Adrenal gland (tissue), 12 donors: ENCODE data around the gene RPL13. TPM values are rescaled to one million over a fixed set of nuclear protein-coding genes. Genes with fewer than 3 reads are reported as not detected.

Source experiments
- DNase-seq, 7 donors: peaks; one replicate each; pipeline ENCODE4 v3.0.0-alpha.2; 2019 to 2020
- H3K27ac ChIP-seq, 5 donors: fragments of 200-600 bp; sonication (generic) in 4 of 5; 1 replicate in 3 of 5; 2 replicates in 2 of 5; pipeline versions ENCODE4 v1.5.1 to v1.8.0; 2016 to 2020; ENCODE audit warnings: mild to moderate bottlenecking in 1 of 5
- H3K27me3 ChIP-seq: fragments of 200-600 bp; 2 replicates; pipeline ENCODE4 v1.8.0; 2021
- H3K36me3 ChIP-seq, 2 donors: fragments of 200-600 bp; replicated peaks in 1 of 2; 1 replicate in 1 of 2; 2 replicates in 1 of 2; pipeline versions ENCODE4 v1.5.1 to v1.8.0; 2018 to 2022
- H3K4me1 ChIP-seq, 2 donors: fragments of 200-600 bp; replicated peaks in 1 of 2; 1 replicate in 1 of 2; 2 replicates in 1 of 2; pipeline versions ENCODE4 v1.5.1 to v1.8.0; 2018 to 2021
- H3K4me3 ChIP-seq, 4 donors: fragments of 200-600 bp; sonication (generic) in 3 of 4; one replicate each; pipeline ENCODE4 v1.5.1; 2016 to 2018
- H3K9me3 ChIP-seq, 3 donors: fragments of 200-600 bp; sonication (generic) in 1 of 3; replicated peaks in 1 of 3; 1 replicate in 2 of 3; 2 replicates in 1 of 3; pipeline versions ENCODE4 v1.5.1 to v1.8.0; 2016 to 2021
- CTCF ChIP-seq, 6 experiments: fragments of 450-650 bp in 4 of 6; fragments of 200-600 bp in 2 of 6; sonication (generic) in 1 of 6; IDR thresholded peaks; 1 replicate in 5 of 6; 2 replicates in 1 of 6; pipeline versions ENCODE4 v1.5.1 to v1.8.0; 2016 to 2021; ENCODE audit warnings: antibody characterized with exemption in 6 of 6, mild to moderate bottlenecking in 2 of 6, moderate library complexity in 1 of 6
- POLR2A ChIP-seq, 2 donors: fragments of 450-650 bp; IDR thresholded peaks; one replicate each; pipeline ENCODE4 v1.6.1; 2017; ENCODE audit warnings: antibody characterized with exemption in 2 of 2, mild to moderate bottlenecking in 2 of 2, moderate library complexity in 1 of 2
- WGBS, 4 donors: extraction: QIAGEN DNeasy Blood & Tissue Kit in 2 of 4; methylation state at CpG; one replicate each; pipeline versions ENCODE4 v1.1.5 to v1.1.7; 2013 to 2017; 5-methylcytosine and 5-hydroxymethylcytosine counted together
- intact Hi-C, 2 donors: fragments of 100-400 bp; cut with DNase I; formaldehyde crosslinking; loops; one replicate each; pipeline versions ENCODE4 v1.14.1 to v1.15.0; 2022 to 2023
- polyA plus RNA-seq, 3 donors: library from polyadenylated mRNA; stranded (reverse); fragments of 200-250 nt in 2 of 3; fragments of 350-450 nt in 1 of 3; fragmentation: Illumina TruSeq in 1 of 3; extraction: RNeasy Lipid Tissue Mini Kit (QIAGEN cat#74804) in 1 of 3; gene quantifications; one replicate each; pipeline ENCODE4 v1.2.3, GENCODE V29; 2013 to 2014
- total RNA-seq, 9 donors: library from RNA; depleted of rRNA in 4 of 9; stranded (reverse); fragments of >200 nt in 4 of 9; fragments of 120-200 nt in 1 of 9; fragmentation: NEBNext Ultra II Directional in 1 of 9; extraction: Animal tissue kit (Norgen Biotek cat#: 25700) in 1 of 9; gene quantifications; one replicate each; pipeline versions ENCODE4 v1.1.0 to v1.2.4, GENCODE V29; 2013 to 2023
- donor health status: healthy with polysubstance abuse.
- donor health status: Bipolar disorder and iron deficiency.
- donor health status: DM: yes; HTN: yes; CAD: no.
- donor health status: DM: no; HTN: no; CAD: no.
- donor health status: DM: no; HTN: no; CAD: no.
- donor health status: DM: yes; HTN: yes; CAD: no.

The RPL13 gene
- total and polyA plus RNA-seq, 12 donors = 893 to 12,881 (median 3,471) TPM

GRCh38 chr16:89598199-89598598 lies 37.7 kb downstream of the RPL13 start:
- TF ChIP-seq POLR2A (IDR thresholded peaks at IDR 0.05) = no peak
- no peak for TF ChIP-seq CTCF (IDR thresholded peaks at IDR 0.05)
- 55 to 69% (median 61%) methylated on average over 4 to 14 of the region's 14 CpGs; no CpG with 5 or more reads in 1 of the 4 donors for WGBS, 4 donors
- no peaks in the 10 kb centered on the region for H3K9me3 ChIP-seq

DNA sequence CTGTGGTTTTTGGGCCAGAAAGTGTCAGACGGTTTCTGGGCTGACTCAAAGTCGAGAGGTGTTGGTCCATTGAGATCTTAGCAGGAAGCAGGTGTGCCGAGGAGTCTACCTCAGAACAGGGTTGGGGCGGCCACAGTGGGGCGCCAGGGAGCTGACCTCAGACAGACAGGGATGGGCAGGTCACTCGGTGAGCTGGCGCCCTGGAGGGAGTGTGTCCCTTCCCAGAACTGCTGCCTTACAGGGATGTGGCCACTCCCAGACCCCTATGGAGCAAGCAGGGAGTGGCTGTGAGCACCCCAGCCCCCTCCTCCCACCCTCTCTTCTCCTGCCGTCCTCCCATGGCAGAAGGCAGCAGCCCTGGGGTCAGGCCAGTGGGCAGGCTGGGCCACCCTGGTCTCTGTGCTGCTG lies 39.0 kb downstream of the RPL13 start:
- Histone ChIP-seq H3K4me3 (no peak overlapping the region), H3K9me3 (no peaks in the 10 kb centered on the region), H3K27me3 (no peaks in the 10 kb centered on the region), H3K4me1 (no peaks in the 10 kb centered on the region), H3K27ac (no peak overlapping the region), H3K36me3 (no peaks in the 10 kb centered on the region)
- 56 to 65% (median 64%) methylated on average over 5 to 8 of the region's 8 CpGs for WGBS, 4 donors
- peak in 1 of 7 donors; percentile 16 for DNase-seq
- intact Hi-C loops = no loop called here
- TF ChIP-seq POLR2A (IDR thresholded peaks at IDR 0.05) = no peak
- TF ChIP-seq CTCF (IDR thresholded peaks at IDR 0.05) = no peak

More at GRCh38 chr16:89598199-89598598, 37.7 kb downstream of the RPL13 start:
- H3K27ac ChIP-seq = no peak overlapping the region
- H3K4me1 ChIP-seq = no peaks in the 10 kb centered on the region
- H3K36me3 ChIP-seq = no peaks in the 10 kb centered on the region
- H3K27me3 ChIP-seq = no peaks in the 10 kb centered on the region
- H3K4me3 ChIP-seq = no peak overlapping the region
- intact Hi-C loops = no loop called here
- DNase-seq = no peak

DNA sequence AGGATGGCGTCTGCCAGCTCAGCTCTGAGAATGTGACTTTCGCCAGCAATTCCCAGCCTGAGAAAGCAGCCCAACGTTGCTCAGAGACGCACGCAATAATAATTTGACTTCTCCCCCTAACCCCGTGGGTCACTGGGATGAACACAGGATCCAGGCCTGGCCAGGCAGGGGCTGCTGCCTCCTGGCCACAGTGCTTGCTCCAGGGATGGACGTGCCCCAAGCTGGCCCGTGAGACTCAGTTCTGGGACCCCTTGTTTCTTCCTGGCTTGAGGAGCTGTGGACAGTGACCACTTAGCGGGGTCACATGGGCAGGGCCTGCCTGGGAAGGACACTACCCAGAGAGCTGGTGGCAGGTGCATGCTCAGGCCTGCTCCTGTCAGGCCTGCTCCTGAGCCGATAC lies 39.4 kb downstream of the RPL13 start:
- Histone ChIP-seq H3K36me3 (no peaks in the 10 kb centered on the region), H3K4me1 (no peaks in the 10 kb centered on the region), H3K9me3 (no peaks in the 10 kb centered on the region), H3K27me3 (no peaks in the 10 kb centered on the region), H3K27ac (no peak overlapping the region), H3K4me3 (no peak overlapping the region)
- intact Hi-C loops = no loop called here
- no peak for DNase-seq
- WGBS, 4 donors = 85 to 93% (median 88%) methylated on average over 3 to 10 of the region's 10 CpGs
- no peak for TF ChIP-seq POLR2A (IDR thresholded peaks at IDR 0.05)
- TF ChIP-seq CTCF (IDR thresholded peaks at IDR 0.05) = no peak

- intact Hi-C loops = no loop called here
- Histone ChIP-seq H3K27ac (no peak overlapping the region), H3K4me3 (no peak overlapping the region), H3K9me3 (no peaks in the 10 kb centered on the region), H3K4me1 (no peaks in the 10 kb centered on the region), H3K27me3 (no peaks in the 10 kb centered on the region), H3K36me3 (no peaks in the 10 kb centered on the region)
- no peak for TF ChIP-seq POLR2A (IDR thresholded peaks at IDR 0.05)
- no peak for TF ChIP-seq CTCF (IDR thresholded peaks at IDR 0.05)
- WGBS, 4 donors = 81 to 90% (median 84%) methylated on average over 8 to 12 of the region's 12 CpGs
- DNase-seq = no peak
Measured at GRCh38 chr16:89600427-89600826, 39.9 kb downstream of the RPL13 start.
